Neutrophil (primary cell): Measurements from ENCODE around the gene NXPE3.

Experiments
- H3K27ac ChIP-seq: fragments of 200-600 bp; sonication (generic); 2 replicates; pipeline ENCODE4 v1.5.1; 2016; ENCODE audit warnings: mild to moderate bottlenecking, moderate library complexity
- H3K27me3 ChIP-seq: fragments of 200-600 bp; sonication (generic); 2 replicates; pipeline ENCODE4 v1.6.0; 2016; ENCODE audit warnings: mild to moderate bottlenecking
- H3K36me3 ChIP-seq: fragments of 200-600 bp; sonication (generic); 2 replicates; pipeline ENCODE4 v1.5.1; 2017
- H3K4me1 ChIP-seq, 2 experiments: fragments of 200-600 bp in 1 of 2; sonication (generic) in 1 of 2; 1 replicate in 1 of 2; 2 replicates in 1 of 2; pipeline versions ENCODE4 v1.5.1 to v1.6.1; 2013 to 2016; ENCODE audit warnings: low read depth in 1 of 2, low read length in 1 of 2, mild to moderate bottlenecking in 1 of 2, moderate library complexity in 1 of 2; ENCODE audit not compliant: control insufficient read depth in 1 of 2, insufficient read depth in 1 of 2
- H3K4me3 ChIP-seq, 2 experiments: fragments of 200-600 bp in 1 of 2; sonication (generic) in 1 of 2; 1 replicate in 1 of 2; 2 replicates in 1 of 2; pipeline ENCODE4 v1.5.1; 2013 to 2016; ENCODE audit warnings: low read depth in 1 of 2, low read length in 1 of 2, mild to moderate bottlenecking in 1 of 2, moderate library complexity in 1 of 2
- H3K9me3 ChIP-seq: fragments of 200-600 bp; sonication (generic); 2 replicates; pipeline ENCODE4 v1.5.1; 2016
- TF ChIP-seq, protein P1 (sequence below): fragments of 200-600 bp; sonication (generic); IDR thresholded peaks from 2 replicates; pipeline ENCODE4 v1.5.1; 2016; ENCODE audit warnings: antibody characterized with exemption

The NXPE3 gene

DNA sequence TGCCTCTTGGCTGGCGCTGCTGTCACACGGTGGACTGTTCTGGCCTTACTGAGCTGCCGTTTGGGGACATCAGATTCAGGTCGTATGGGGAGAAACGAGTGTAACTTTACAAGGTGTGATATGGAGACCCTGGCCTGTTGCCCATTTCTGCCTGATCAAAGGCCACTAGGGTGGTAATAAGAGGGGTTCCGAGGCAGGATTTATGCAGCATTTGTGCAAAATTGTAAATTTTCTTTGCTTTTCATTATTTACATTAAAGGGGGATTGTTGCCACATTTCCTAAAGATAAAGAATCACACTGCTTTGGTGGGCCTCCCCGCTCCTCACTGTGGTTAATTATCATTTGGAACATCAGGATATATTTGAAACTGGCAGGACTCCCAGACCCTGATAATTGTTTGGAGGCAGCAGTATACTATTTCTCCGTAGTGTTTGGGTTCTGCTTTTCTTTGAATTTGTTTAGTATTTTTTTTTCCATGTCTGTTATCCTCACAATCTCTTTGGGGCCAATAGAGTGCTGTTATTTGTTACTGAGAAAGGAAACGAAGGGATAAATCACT is 891 bp downstream of the NXPE3 start:
- H3K4me3 ChIP-seq, result peak overlapping the region; percentile 88 to 98
- peaks cover 12% of the 10 kb centered on the region for H3K36me3 ChIP-seq
- no peaks in the 10 kb centered on the region for H3K9me3 ChIP-seq
- H3K4me1 ChIP-seq, result peaks cover 57 to 65% of the 10 kb centered on the region in 2 experiments
- H3K27ac ChIP-seq, result peak overlapping the region; percentile 81
- TF ChIP-seq, protein P1, sequence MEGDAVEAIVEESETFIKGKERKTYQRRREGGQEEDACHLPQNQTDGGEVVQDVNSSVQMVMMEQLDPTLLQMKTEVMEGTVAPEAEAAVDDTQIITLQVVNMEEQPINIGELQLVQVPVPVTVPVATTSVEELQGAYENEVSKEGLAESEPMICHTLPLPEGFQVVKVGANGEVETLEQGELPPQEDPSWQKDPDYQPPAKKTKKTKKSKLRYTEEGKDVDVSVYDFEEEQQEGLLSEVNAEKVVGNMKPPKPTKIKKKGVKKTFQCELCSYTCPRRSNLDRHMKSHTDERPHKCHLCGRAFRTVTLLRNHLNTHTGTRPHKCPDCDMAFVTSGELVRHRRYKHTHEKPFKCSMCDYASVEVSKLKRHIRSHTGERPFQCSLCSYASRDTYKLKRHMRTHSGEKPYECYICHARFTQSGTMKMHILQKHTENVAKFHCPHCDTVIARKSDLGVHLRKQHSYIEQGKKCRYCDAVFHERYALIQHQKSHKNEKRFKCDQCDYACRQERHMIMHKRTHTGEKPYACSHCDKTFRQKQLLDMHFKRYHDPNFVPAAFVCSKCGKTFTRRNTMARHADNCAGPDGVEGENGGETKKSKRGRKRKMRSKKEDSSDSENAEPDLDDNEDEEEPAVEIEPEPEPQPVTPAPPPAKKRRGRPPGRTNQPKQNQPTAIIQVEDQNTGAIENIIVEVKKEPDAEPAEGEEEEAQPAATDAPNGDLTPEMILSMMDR, result no peak
- no peaks in the 10 kb centered on the region for H3K27me3 ChIP-seq

DNA sequence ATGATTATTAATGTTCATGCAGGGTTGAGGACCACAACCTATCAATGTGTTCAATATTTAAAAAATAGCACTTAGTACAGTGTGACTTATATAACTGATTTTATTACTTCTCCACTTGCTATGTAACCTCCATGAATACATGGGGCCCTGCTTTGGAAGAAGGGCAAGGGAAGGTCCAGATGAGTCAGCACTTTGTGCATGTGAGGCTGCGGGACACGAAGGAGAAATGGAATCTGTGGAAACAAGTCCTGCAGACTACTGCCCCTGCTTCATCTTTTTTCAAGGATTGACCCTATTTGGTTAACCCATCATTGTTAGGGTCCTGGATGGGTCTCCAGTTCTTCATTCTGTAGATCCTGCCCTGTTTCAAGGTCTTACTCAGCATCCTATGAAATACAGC is 1.6 kb downstream of the NXPE3 start:
- Histone ChIP-seq H3K9me3 (no peaks in the 10 kb centered on the region), H3K27me3 (no peaks in the 10 kb centered on the region), H3K4me3 (peak overlapping the region in 1 of 2 experiments; percentile 98), H3K4me1 (peaks cover 64 to 72% of the 10 kb centered on the region in 2 experiments), H3K27ac (peak overlapping the region; percentile 19), H3K36me3 (peaks cover 12% of the 10 kb centered on the region)
- TF ChIP-seq, protein P1, result no peak

DNA sequence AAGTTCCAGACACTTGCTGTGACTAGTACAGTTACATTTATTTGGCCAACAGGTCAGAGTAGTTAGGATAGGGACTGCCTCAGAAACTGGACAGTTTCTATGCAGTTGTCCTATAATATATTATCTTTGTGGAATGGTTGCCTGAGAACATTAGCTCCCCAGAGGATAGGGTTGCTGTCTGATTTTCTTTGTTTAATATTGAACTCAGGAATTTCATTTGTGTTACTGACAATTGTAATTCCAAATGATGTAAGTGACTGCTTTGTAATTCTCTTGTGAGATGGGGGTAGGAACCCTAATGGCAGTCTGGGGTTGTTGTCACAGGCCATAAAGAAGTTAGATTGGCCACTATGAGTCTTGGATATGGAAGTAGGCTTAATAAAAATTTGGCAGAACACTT is 2.2 kb downstream of the NXPE3 start:
- TF ChIP-seq, protein P1, result no peak
- no peaks in the 10 kb centered on the region for H3K27me3 ChIP-seq
- no peaks in the 10 kb centered on the region for H3K9me3 ChIP-seq
- no peak overlapping the region for H3K4me3 ChIP-seq
- peaks cover 70 to 77% of the 10 kb centered on the region in 2 experiments for H3K4me1 ChIP-seq
- peaks cover 12% of the 10 kb centered on the region for H3K36me3 ChIP-seq
- peak overlapping the region; percentile 19 for H3K27ac ChIP-seq

DNA sequence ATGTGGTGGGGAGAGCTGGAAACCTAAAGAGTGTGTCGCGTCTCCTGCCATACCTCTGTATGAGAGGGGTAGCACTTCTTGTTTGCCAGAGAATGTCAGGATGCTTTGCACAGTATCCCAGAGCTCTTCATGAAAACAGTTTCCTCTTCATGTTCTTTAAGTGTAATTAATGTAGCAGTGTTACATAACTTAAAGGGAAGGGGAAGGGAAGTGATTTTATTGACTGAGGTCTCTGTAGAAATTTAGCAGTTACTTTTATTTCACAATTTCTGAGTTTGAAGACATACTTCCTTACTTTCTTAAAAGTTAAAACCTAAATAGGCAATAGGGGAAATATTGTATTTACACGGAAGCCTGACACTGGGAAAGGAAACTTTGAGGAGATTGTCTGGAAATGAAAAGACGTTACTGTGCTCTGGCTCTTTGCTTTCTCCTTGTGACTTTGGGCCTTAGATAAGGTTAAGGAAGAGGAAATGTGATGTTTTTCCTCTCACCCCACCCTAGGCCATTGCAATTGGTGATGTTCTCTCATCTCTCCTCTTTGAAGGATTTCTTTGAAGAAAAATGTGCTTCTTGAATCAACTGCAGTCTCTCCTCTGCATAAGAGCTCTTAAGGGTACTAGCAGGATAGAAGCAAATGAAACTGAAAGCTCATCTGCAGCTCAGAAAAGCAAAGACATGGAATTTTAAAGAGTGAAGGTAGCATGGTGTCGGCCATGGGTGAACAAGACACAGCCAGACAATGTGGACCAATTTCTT is 6.0 kb downstream of the NXPE3 start:
- Histone ChIP-seq H3K4me3 (peak overlapping the region; percentile 16 to 24), H3K27me3 (no peaks in the 10 kb centered on the region), H3K9me3 (no peaks in the 10 kb centered on the region), H3K36me3 (peaks cover 33% of the 10 kb centered on the region), H3K4me1 (peaks cover 52 to 63% of the 10 kb centered on the region in 2 experiments), H3K27ac (peak overlapping the region; percentile 79)
- TF ChIP-seq, protein P1, result no peak

DNA sequence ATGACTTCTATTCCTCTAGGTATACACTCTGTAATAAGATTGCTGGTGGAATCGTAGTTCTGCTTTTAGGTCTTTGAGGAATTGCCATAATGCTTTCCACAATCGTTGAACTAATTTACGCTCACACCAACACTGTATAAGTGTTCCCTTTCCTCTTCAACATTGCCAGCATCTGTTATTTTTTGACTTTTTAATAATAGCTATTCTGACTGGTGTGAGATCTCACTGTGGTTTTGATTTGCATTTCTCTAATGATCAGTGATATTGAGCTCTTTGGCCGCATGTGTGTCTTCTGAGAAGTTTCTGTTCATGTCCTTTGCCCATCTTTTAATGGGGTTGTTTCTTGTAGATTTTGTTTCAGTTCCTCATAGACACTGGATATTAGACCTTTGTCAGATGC is 12.8 kb downstream of the NXPE3 start:
- H3K4me1 ChIP-seq, result peaks cover 0 to 9% of the 10 kb centered on the region in 2 experiments
- H3K9me3 ChIP-seq, result no peaks in the 10 kb centered on the region
- H3K36me3 ChIP-seq, result peaks cover 65% of the 10 kb centered on the region
- H3K4me3 ChIP-seq, result no peak overlapping the region
- TF ChIP-seq, protein P1, result no peak
- no peak overlapping the region for H3K27ac ChIP-seq
- no peaks in the 10 kb centered on the region for H3K27me3 ChIP-seq
